ENCODE results near the gene UBASH3B.
"Not testable (repeated sequence)": the region's sequence is repeated elsewhere in the genome, so short reads cannot be mapped to it uniquely, and the experiment has no call there.

Gene UBASH3B

GRCh38 chr11:122709039-122709760, 53.7 kb downstream of the UBASH3B start:
- no peak for DNase-seq (ENCODE audit: low spot score)

GRCh38 chr11:122711362-122711761, 55.8 kb downstream of the UBASH3B start:
- no peak for DNase-seq (ENCODE audit: low spot score)

- no peak for DNase-seq (ENCODE audit: low spot score)
Measured at GRCh38 chr11:122711831-122712381, 56.4 kb downstream of the UBASH3B start.

- no peak for DNase-seq (ENCODE audit: low spot score)
Measured at GRCh38 chr11:122714004-122714403, 58.5 kb downstream of the UBASH3B start.

GRCh38 chr11:122714484-122714883, 59.0 kb downstream of the UBASH3B start:
- DNase-seq (ENCODE audit: low spot score): no peak

- no peak for DNase-seq (ENCODE audit: low spot score)
Measured at GRCh38 chr11:122715548-122716440, 60.3 kb downstream of the UBASH3B start.

- DNase-seq (ENCODE audit: low spot score): no peak
Measured at GRCh38 chr11:122717264-122717867, 61.8 kb downstream of the UBASH3B start.

GRCh38 chr11:122720107-122720881, 64.8 kb downstream of the UBASH3B start:
- DNase-seq (ENCODE audit: low spot score): no peak

GRCh38 chr11:122721201-122721963, 65.9 kb downstream of the UBASH3B start:
- DNase-seq (ENCODE audit: low spot score): no peak

- DNase-seq (ENCODE audit: low spot score): no peak
Measured at GRCh38 chr11:122721964-122722266, 66.4 kb downstream of the UBASH3B start.

GRCh38 chr11:122723106-122723505, 67.6 kb downstream of the UBASH3B start:
- DNase-seq (ENCODE audit: low spot score): no peak

- peak; percentile 19 for DNase-seq (ENCODE audit: low spot score)
Measured at GRCh38 chr11:122723576-122723975, 68.1 kb downstream of the UBASH3B start.

- no peak for DNase-seq (ENCODE audit: low spot score)
Measured at GRCh38 chr11:122724520-122724919, 69.0 kb downstream of the UBASH3B start.

- no peak for DNase-seq (ENCODE audit: low spot score)
Measured at GRCh38 chr11:122726028-122726427, 70.5 kb downstream of the UBASH3B start.

- peak; percentile 37 for DNase-seq (ENCODE audit: low spot score)
Measured at GRCh38 chr11:122727101-122727929, 71.8 kb downstream of the UBASH3B start.

- no peak for DNase-seq (ENCODE audit: low spot score)
Measured at GRCh38 chr11:122728561-122728960, 73.0 kb downstream of the UBASH3B start.

GRCh38 chr11:122729139-122729538, 73.6 kb downstream of the UBASH3B start:
- DNase-seq (ENCODE audit: low spot score): no peak

- DNase-seq (ENCODE audit: low spot score): not testable (repeated sequence)
Measured at GRCh38 chr11:122730694-122731093, 75.2 kb downstream of the UBASH3B start.

GRCh38 chr11:122731500-122731913, 76.0 kb downstream of the UBASH3B start:
- DNase-seq (ENCODE audit: low spot score): no peak

Measured in activated CD4-positive, alpha-beta T cell treated with anti-CD3 and anti-CD28 coated beads, Interleukin-2, Interleukin-4, amounts not matched to agents 100 ng/mL and 50 ng/mL, durations not matched to agents 16 hours and 8 hours (primary cell).